Measurements from ENCODE around the gene LEFTY1. TPM values are rescaled to one million over a fixed set of nuclear protein-coding genes. Genes with fewer than 3 reads are reported as not detected.

Gene LEFTY1
- total RNA-seq, 1 experiment from 2014 or later = 0.64 TPM

- TF ChIP-seq EZH2 (IDR thresholded peaks at IDR 0.05) (no peak), REST (IDR thresholded peaks at IDR 0.05; ENCODE audit: low read depth) (no peak), POLR2A (IDR thresholded peaks at IDR 0.05; ENCODE audit: borderline replicate concordance, extremely low read depth, insufficient read depth, insufficient read length) (no peak), POLR2AphosphoS5 (IDR thresholded peaks at IDR 0.05; ENCODE audit: low read depth, low read length) (no peak), EZH2phosphoT487 (IDR thresholded peaks at IDR 0.05; ENCODE audit: borderline replicate concordance) (no peak), JUND (IDR thresholded peaks at IDR 0.05) (no peak)
Measured at GRCh38 chr1:225868631-225869330, 20.2 kb downstream of the LEFTY1 start (continued).

- POLR2A ChIA-PET = no interaction called here
- CTCF ChIA-PET = no interaction called here
- no peaks in the 10 kb centered on the region for H3K9me2 ChIP-seq (ENCODE audit: insufficient read depth)
- intact Hi-C loops (cut with micrococcal nuclease) = no loop called here
- TF ChIP-seq ATF3 (IDR thresholded peaks at IDR 0.05) (no peak), JUND (IDR thresholded peaks at IDR 0.05) (no peak), ELF1 (IDR thresholded peaks at IDR 0.05; ENCODE audit: borderline replicate concordance, low read depth) (no peak), RAD21 (IDR thresholded peaks at IDR 0.05; ENCODE audit: low read depth) (no peak), YY1 (IDR thresholded peaks at IDR 0.05; ENCODE audit: extremely low read depth, insufficient replicate concordance, low read depth, low read length) (no peak), ZNF274 (IDR thresholded peaks at IDR 0.05; ENCODE audit: low read depth, low read length) (no peak), ZBTB33 (IDR thresholded peaks at IDR 0.05; ENCODE audit: extremely low read depth, insufficient replicate concordance, low read length) (no peak), ZFX (IDR thresholded peaks at IDR 0.05) (no peak), POLR2AphosphoS5 (IDR thresholded peaks at IDR 0.05; ENCODE audit: low read depth, low read length) (no peak), POLR2A (IDR thresholded peaks at IDR 0.05; ENCODE audit: borderline replicate concordance, extremely low read depth, insufficient read depth, insufficient read length) (no peak), EGR1 (IDR thresholded peaks at IDR 0.05; ENCODE audit: low read depth) (no peak)
- H3K4me2 ChIP-seq (ENCODE audit: low read length) = no peak overlapping the region
- H3K27me3 ChIP-seq (ENCODE audit: insufficient read depth, low read length) = no peaks in the 10 kb centered on the region
- BruUV-seq (replicated peaks) = no TSS peak
- ATAC-seq (no peak), DNase-seq (ENCODE audit: low read depth, low spot score) (no peak)
- H3K79me2 ChIP-seq (ENCODE audit: insufficient read depth, low read length) = no peaks in the 10 kb centered on the region
- H3K9ac ChIP-seq (ENCODE audit: low read length) = no peak overlapping the region
- H3K27ac ChIP-seq (ENCODE audit: low read depth, low read length) = no peak overlapping the region
- H3K4me1 ChIP-seq (ENCODE audit: control insufficient read depth in 1 of 2, insufficient read depth in 2 of 2, low read length in 2 of 2) = peaks cover 22 to 25% of the 10 kb centered on the region in 2 experiments
- peaks cover 6 to 7% of the 10 kb centered on the region in 2 experiments; a peak in 3 of 4 replicates for H3K36me3 ChIP-seq (ENCODE audit: control insufficient read depth in 1 of 2, insufficient read depth in 2 of 2, low read length in 2 of 2)
- no peak overlapping the region for H2AFZ ChIP-seq (ENCODE audit: low read depth, low read length, poor library complexity, severe bottlenecking)
- no peaks in the 10 kb centered on the region for H3K9me3 ChIP-seq (ENCODE audit: control insufficient read depth in 1 of 2, insufficient read depth in 1 of 2, low read depth in 1 of 2, low read length in 2 of 2)
- H4K20me1 ChIP-seq (ENCODE audit: insufficient read depth) = no peaks in the 10 kb centered on the region; the same call in 1 of the 2 replicates
- RAD21 ChIA-PET (ENCODE audit: low non-redundant PET in 1 of 2, low total read pairs in 2 of 2, uncharacterized antibody in 2 of 2, unreplicated experiment in 2 of 2) = no interaction called here
- H3K4me3 ChIP-seq (replicated peaks in 1 of 2; ENCODE audit: low read depth in 1 of 2, low read length in 2 of 2) = no peak overlapping the region
Measured at GRCh38 chr1:225866981-225867380, 22.0 kb downstream of the LEFTY1 start.

All from HCT116 (cell line).